Stimulated activated CD8-positive, alpha-beta memory T cell treated with anti-CD3 and anti-CD28 coated beads, Interleukin-15, amount 100 ng/mL, for 48 hours (primary cell): Measurements from ENCODE around the gene CARD11.

ENCODE experiments used
- DNase-seq, 2 donors: peaks; one replicate each; pipeline ENCODE4 v3.0.0-alpha.2; 2020; ENCODE audit warnings: low read depth in 2 of 2

Gene CARD11

DNA sequence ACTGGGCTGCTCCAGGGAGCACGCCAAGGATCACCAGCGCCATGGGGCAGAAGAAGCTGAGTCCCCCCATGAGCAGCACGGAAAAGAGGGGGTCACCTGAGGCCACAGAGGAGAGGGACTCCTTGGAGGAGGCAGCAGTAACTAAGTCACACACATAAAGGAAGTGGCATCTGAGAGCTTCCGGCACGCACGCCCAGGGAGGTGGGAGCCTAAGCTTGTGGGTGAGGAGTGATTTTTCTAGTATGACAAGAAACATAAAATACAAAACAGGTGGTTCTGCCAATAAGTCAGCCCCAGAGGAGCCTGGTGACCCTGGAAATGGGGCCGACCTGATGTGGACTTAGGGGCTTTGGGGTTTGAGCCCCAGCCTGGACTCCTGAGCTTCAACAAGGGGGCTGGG is 60.8 kb downstream of the CARD11 start:
- DNase-seq, result peak; percentile 33 to 51

DNA sequence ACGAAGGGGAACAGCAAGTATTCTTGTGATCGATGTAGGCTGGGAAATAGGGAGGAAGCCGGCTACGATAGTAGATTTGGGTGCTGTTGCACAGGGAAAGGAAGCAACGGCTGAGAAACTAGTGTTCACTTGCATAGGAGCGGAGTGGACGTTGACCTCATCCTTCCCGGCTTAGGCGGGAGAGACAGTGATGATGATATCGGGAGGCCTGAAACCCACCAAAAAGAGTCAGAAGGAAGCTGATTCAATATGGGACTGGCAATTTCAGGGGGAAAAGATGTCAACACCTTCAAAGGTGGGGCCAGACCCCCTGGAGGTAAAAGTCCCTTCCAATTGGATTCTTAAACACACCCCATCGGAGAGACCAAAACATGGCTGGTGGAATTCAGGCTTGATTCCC is 61.3 kb downstream of the CARD11 start:
- no peak for DNase-seq

DNA sequence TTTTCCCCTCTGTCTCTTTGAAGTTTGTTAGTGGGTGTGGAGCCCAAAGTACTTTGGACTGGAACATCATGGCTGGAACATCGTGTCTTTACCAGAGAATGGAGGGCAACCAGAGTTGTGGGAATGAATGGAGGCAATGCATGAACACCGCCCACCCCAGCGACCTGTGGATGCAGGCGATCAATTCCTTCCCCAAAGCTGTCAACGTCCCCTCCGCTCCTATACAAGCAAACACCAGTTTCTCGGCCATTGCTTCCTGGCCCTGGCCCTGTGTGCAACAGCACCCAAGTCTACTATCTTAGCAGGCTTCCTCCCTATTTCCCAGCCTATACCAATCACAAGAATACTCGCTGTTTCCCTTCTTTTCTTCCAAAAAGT is 62.6 kb downstream of the CARD11 start:
- DNase-seq, result no peak

GRCh38 chr7:2980401-2981102 is 63.1 kb downstream of the CARD11 start:
- no peak for DNase-seq

- no peak for DNase-seq
Observed at GRCh38 chr7:2979951-2980350, 63.7 kb downstream of the CARD11 start.

DNA sequence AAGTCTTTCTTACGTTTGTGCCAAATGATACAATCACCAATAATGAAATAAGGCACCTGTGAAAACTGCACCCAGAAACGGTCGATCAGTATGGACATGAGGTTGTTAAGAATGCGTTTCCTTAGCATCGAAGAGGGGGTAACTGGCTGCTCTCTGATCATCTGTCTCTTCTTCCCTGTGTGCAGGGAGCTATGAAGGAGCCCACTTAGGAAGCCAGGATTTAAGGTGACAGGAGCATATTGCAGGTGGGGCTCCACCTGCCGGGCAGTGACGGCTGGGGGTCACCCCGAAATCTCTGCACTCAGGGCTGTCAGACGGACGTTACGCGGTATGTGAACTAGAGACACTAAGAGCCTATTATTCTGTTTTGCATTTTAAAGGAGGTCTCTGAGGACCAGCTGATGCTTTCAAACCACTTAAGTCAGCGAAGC is 64.5 kb downstream of the CARD11 start:
- no peak for DNase-seq

GRCh38 chr7:2978408-2978807 is 65.3 kb downstream of the CARD11 start:
- peak; percentile 88 for DNase-seq

DNA sequence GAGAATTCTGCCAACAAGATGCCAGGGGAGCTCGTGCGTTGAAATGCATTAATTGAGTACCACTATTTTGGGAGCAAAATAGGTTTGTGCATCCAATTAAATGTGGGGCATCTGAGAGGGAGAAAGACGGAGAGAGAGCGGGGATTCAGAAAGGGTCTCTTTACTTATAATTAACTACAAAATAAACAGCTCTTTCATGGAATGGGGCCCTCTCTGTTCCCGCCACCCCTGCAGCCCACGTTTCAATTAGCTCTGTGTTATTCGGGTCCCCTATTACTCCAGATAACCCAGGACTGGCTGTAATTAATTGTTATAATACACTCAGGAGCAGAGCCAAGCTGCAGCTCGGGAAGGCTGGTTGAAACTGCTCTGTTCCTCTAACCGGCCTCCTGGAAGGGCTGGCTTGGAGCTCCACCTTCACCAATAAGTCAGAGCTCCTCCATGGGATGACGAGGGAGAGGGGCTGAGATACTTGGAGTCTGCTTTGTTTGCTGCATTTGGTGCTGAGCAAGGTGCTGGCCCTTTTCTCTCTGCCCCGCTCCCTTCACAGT is 67.8 kb downstream of the CARD11 start:
- DNase-seq, result no peak

GRCh38 chr7:2974093-2974819 is 69.4 kb downstream of the CARD11 start:
- DNase-seq, result no peak

DNA sequence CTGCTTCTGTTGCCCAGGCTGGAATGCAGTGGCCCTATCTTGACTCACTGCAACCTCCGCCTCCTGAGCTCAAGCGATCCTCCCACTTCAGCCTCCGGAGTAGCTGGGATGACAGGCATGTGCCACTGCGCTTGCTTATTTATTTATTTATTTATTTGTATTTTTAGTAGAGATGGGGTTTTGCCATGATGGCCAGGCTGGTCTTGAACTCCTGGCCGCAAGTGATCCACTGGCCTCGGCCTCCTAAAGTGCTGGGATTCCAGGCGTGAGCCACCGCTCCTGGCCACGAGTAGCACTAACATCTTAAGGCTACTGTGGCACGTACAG is 70.9 kb downstream of the CARD11 start:
- no peak for DNase-seq

DNA sequence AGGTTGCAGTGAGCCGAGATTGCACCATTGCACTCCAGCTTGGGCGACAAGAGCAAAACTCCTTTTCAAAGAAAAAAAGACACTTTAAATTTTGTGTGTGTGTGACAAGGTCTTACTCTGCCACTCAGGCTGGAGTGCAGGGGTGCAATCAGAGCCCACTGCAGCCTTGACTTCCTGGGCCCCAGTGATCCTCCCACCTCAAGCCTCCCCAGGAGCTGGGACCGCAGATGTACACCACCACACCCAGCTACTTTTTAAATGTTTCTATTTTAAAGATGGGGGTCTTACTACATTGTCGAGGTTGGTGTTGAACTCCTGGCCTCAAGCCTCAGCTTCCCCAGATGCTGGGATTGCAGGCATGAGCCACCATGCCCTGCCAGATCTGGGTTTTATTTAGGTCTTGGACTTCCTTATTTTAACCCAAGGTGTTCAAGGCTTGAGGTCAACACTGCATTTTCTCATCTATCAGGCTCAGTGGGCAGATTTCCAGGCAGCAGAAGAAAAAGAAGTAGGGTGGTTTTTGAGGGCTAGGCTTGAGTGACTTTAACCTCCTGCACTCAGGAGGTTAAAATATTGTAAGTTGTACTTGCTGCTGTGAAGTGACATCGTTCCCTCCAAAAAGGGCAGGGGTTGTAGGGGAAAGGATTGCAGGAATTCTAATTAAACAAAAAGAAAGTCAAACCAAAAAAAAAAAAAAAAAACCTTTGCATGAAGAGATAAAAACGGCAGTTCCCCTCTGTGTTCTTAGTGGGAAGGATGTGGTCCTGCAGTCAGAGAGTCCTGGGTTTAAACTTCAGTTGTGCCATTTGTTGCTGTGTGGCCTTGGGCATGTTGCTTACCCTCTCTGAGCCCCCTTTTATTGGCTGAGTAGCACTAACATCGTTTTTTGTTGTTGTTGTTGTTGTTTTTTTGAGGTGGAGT is 71.5 kb downstream of the CARD11 start:
- DNase-seq, result no peak

GRCh38 chr7:2970861-2971260 is 72.8 kb downstream of the CARD11 start:
- DNase-seq, result no peak

GRCh38 chr7:2970307-2970664 is 73.4 kb downstream of the CARD11 start:
- DNase-seq, result no peak

DNA sequence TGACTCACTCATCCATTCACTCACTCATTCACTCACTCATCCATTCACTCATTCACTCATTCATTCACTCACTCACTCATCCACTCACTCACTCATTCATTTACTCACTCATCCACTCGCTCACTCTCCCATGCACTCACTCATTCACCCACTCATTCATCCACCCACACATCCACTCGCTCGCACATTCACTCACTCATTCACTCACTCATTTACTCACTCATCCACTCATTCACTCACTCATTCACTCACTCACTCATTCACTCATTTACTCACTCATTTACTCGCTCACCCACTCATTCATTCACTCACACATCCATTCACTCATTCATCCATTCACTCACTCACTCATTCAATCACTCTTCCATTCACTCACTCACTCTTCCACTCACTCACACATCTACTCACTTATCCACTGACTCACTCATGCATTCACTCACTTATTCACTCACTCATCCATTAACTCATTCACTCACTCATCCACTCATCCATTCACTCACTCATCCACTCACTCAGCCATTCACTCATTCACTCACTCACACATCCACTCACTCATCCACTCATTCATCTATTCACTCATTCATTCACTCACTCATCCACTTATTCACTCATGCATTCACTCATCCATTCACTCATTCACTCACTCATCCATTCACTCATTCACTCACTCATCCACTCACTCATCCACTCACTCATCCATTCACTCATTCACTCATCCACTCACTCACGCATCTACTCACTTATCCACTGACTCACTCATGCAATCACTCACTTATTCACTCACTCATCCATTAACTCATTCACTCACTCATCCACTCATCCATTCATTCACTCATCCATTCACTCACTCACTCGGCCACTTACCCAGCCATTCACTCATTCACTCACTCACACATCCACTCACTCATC is 74.0 kb downstream of the CARD11 start:
- no peak for DNase-seq

DNA sequence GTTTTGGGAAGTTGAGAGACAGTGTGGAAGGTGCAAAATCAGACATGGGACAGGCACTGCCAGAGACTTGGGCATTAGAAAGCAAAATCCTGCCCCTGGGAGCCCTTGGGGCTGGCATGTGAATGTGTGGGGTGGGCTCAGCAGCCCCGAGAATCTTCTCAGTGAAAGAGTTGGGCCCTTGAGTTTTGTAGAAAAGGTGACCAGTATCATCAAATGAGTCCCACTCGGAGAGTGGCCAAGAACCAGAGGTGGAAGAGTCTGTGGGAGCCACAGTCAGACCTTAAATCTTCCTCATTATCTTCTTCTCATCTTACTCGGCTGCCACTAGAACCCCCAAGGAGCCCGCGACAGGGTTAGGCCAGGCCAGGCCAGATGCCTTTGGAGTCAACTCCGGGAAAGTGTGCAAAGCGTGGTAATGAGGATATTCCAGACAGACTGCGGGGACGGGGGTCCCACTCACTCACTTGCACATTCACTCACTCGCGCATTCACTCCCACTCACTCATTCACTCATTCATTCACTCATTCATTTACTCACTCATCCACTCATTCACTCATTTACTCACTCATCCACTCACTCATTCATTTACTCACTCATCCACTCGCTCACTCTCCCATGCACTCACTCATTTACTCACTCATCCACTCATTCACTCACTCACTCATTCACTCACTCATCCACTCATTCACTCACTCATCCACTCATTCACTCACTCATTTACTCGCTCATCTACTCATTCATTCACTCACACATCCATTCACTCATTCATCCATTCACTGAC is 74.9 kb downstream of the CARD11 start:
- no peak for DNase-seq

- no peak for DNase-seq
Observed at GRCh38 chr7:2968176-2968575, 75.5 kb downstream of the CARD11 start.

DNA sequence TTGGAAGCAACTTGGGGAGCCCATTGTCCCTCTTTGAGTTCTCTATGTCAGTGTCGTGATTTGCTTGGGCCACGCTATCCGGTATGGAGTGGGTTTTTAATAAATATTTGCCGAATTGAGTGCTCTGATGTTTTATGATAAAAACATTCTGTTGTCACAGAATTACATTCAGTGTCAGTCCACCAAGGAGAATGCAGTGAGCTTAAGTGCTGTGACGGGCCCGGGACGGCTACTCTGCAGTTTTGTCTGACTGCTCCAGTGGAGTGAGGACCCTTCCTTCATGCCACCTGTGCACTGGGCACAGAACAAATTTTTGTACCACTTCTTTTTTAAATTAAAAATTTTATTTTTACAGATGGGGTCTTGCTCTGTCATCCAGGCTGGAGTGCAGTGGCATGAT is 76.0 kb downstream of the CARD11 start:
- DNase-seq, result no peak

GRCh38 chr7:2967253-2967652 is 76.4 kb downstream of the CARD11 start:
- no peak for DNase-seq

- DNase-seq, result no peak
Observed at GRCh38 chr7:2966466-2967078, 77.1 kb downstream of the CARD11 start.

DNA sequence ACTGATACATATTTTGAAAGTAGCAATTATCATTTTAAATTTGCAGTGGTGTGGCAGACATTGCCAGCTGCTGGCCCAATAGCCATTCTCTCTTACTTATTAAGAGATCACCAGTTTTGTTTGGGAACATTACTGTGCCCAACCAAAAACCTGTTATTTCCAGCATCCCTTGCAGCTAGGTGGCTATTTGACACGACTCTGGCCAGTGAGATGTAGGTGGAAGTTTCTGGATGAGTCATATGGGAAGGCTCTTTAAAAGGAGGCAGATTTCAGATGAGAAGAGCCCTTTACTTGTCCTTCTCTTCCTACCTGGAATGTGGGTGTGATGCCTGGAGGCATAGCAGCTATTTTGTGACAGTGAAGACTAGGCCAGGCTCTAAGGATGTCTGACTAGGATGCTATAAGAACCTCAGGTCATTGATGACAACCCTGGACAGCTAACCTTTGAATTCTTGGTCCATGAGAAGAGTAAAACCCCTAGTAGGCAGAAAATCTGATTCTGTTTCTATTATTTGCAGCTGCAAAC is 77.9 kb downstream of the CARD11 start:
- DNase-seq, result no peak
